ENCODE measurements around the gene SDR9C7.
"Not testable (repeated sequence)": the region's sequence is repeated elsewhere in the genome, so short reads cannot be mapped to it uniquely, and the experiment has no call there.

SDR9C7 gene

GRCh38 chr12:56908136-56908535, 26.1 kb downstream of the SDR9C7 start:
- ATAC-seq: no peak
- Mint-ChIP-seq H3K4me1 (no peaks in the 10 kb centered on the region), H3K9me3 (peaks cover 30% of the 10 kb centered on the region), H3K36me3 (peaks cover 5% of the 10 kb centered on the region), H3K4me3 (no peak overlapping the region), H3K27ac (no peak overlapping the region), H3K27me3 (peaks cover 40% of the 10 kb centered on the region)

- H3K27ac Mint-ChIP-seq: no peak overlapping the region
- H3K9me3 Mint-ChIP-seq: peaks cover 32% of the 10 kb centered on the region
- H3K27me3 Mint-ChIP-seq: peaks cover 25% of the 10 kb centered on the region
- H3K36me3 Mint-ChIP-seq: peaks cover 11% of the 10 kb centered on the region
- H3K4me3 Mint-ChIP-seq: no peak overlapping the region
- ATAC-seq: no peak
- no peaks in the 10 kb centered on the region for H3K4me1 Mint-ChIP-seq
These were observed 28.4 kb downstream of the SDR9C7 start for GRCh38 chr12:56905852-56906251.

GRCh38 chr12:56903374-56903773, 30.8 kb downstream of the SDR9C7 start:
- no peak overlapping the region for H3K4me3 Mint-ChIP-seq
- no peak for ATAC-seq
- H3K27me3 Mint-ChIP-seq: peaks cover 21% of the 10 kb centered on the region

GRCh38 chr12:56901313-56901712, 32.9 kb downstream of the SDR9C7 start:
- not testable (repeated sequence) for H3K4me3 Mint-ChIP-seq, H3K27ac Mint-ChIP-seq, H3K4me1 Mint-ChIP-seq, ATAC-seq
- peaks cover 26% of the 10 kb centered on the region for H3K27me3 Mint-ChIP-seq
- peaks cover 10% of the 10 kb centered on the region for H3K36me3 Mint-ChIP-seq
- peaks cover 25% of the 10 kb centered on the region for H3K9me3 Mint-ChIP-seq

More at GRCh38 chr12:56903374-56903773, 30.8 kb downstream of the SDR9C7 start:
- no peaks in the 10 kb centered on the region for H3K4me1 Mint-ChIP-seq
- H3K36me3 Mint-ChIP-seq: peaks cover 16% of the 10 kb centered on the region
- H3K9me3 Mint-ChIP-seq: peaks cover 26% of the 10 kb centered on the region
- no peak overlapping the region for H3K27ac Mint-ChIP-seq

GRCh38 chr12:56900583-56900982, 33.6 kb downstream of the SDR9C7 start:
- Mint-ChIP-seq H3K4me1 (no peaks in the 10 kb centered on the region), H3K27me3 (peaks cover 32% of the 10 kb centered on the region), H3K36me3 (peaks cover 10% of the 10 kb centered on the region), H3K4me3 (no peak overlapping the region), H3K9me3 (peaks cover 30% of the 10 kb centered on the region), H3K27ac (no peak overlapping the region)
- no peak for ATAC-seq

- Mint-ChIP-seq H3K9me3 (peaks cover 28% of the 10 kb centered on the region), H3K4me1 (no peaks in the 10 kb centered on the region), H3K4me3 (no peak overlapping the region), H3K36me3 (peaks cover 10% of the 10 kb centered on the region), H3K27me3 (peaks cover 19% of the 10 kb centered on the region), H3K27ac (no peak overlapping the region)
- no peak for ATAC-seq
These were observed 35.3 kb downstream of the SDR9C7 start for GRCh38 chr12:56898938-56899337.

- Mint-ChIP-seq H3K9me3 (peaks cover 25% of the 10 kb centered on the region), H3K4me3 (no peak overlapping the region), H3K27ac (no peak overlapping the region), H3K4me1 (no peaks in the 10 kb centered on the region), H3K36me3 (peaks cover 10% of the 10 kb centered on the region), H3K27me3 (peaks cover 11% of the 10 kb centered on the region)
- no peak for ATAC-seq
These were observed 36.3 kb downstream of the SDR9C7 start for GRCh38 chr12:56897844-56898361.

- Mint-ChIP-seq H3K27ac (no peak overlapping the region), H3K4me1 (no peaks in the 10 kb centered on the region), H3K4me3 (no peak overlapping the region), H3K9me3 (peaks cover 14% of the 10 kb centered on the region), H3K27me3 (peaks cover 13% of the 10 kb centered on the region), H3K36me3 (peaks cover 5% of the 10 kb centered on the region)
- no peak for ATAC-seq
These were observed 38.1 kb downstream of the SDR9C7 start for GRCh38 chr12:56896082-56896481.

- Mint-ChIP-seq H3K4me3 (no peak overlapping the region), H3K27ac (no peak overlapping the region), H3K4me1 (no peaks in the 10 kb centered on the region), H3K9me3 (peaks cover 12% of the 10 kb centered on the region), H3K36me3 (peaks cover 4% of the 10 kb centered on the region), H3K27me3 (peaks cover 24% of the 10 kb centered on the region)
- no peak for ATAC-seq
These were observed 39.4 kb downstream of the SDR9C7 start for GRCh38 chr12:56894698-56895368.

- Mint-ChIP-seq H3K27me3 (peaks cover 40% of the 10 kb centered on the region), H3K9me3 (peaks cover 14% of the 10 kb centered on the region)
- not testable (repeated sequence) for H3K27ac Mint-ChIP-seq, H3K36me3 Mint-ChIP-seq, H3K4me1 Mint-ChIP-seq, H3K4me3 Mint-ChIP-seq, ATAC-seq
These were observed 42.3 kb downstream of the SDR9C7 start for GRCh38 chr12:56891885-56892284.

GRCh38 chr12:56886319-56886718, 47.9 kb downstream of the SDR9C7 start:
- no peak overlapping the region for H3K4me3 Mint-ChIP-seq
- peaks cover 33% of the 10 kb centered on the region for H3K9me3 Mint-ChIP-seq
- peaks cover 42% of the 10 kb centered on the region for H3K27me3 Mint-ChIP-seq
- no peaks in the 10 kb centered on the region for H3K4me1 Mint-ChIP-seq
- H3K27ac Mint-ChIP-seq: no peak overlapping the region
- ATAC-seq: no peak
- H3K36me3 Mint-ChIP-seq: peaks cover 15% of the 10 kb centered on the region

- H3K27ac Mint-ChIP-seq: no peak overlapping the region
- peaks cover 15% of the 10 kb centered on the region for H3K36me3 Mint-ChIP-seq
- peaks cover 30% of the 10 kb centered on the region for H3K9me3 Mint-ChIP-seq
- H3K4me3 Mint-ChIP-seq: no peak overlapping the region
- no peak for ATAC-seq
- no peaks in the 10 kb centered on the region for H3K4me1 Mint-ChIP-seq
- peaks cover 33% of the 10 kb centered on the region for H3K27me3 Mint-ChIP-seq
These were observed 48.9 kb downstream of the SDR9C7 start for GRCh38 chr12:56885316-56885715.

- Mint-ChIP-seq H3K4me1 (no peaks in the 10 kb centered on the region), H3K4me3 (no peak overlapping the region), H3K9me3 (peaks cover 30% of the 10 kb centered on the region), H3K36me3 (peaks cover 15% of the 10 kb centered on the region), H3K27ac (no peak overlapping the region), H3K27me3 (peaks cover 27% of the 10 kb centered on the region)
- no peak for ATAC-seq
These were observed 49.8 kb downstream of the SDR9C7 start for GRCh38 chr12:56884421-56884820.

- H3K27me3 Mint-ChIP-seq: peaks cover 26% of the 10 kb centered on the region
- H3K4me3 Mint-ChIP-seq: not testable (repeated sequence)
- peaks cover 15% of the 10 kb centered on the region for H3K36me3 Mint-ChIP-seq
These were observed 51.8 kb downstream of the SDR9C7 start for GRCh38 chr12:56882407-56882806.

GRCh38 chr12:56880125-56880992, 53.8 kb downstream of the SDR9C7 start:
- H3K9me3 Mint-ChIP-seq: peaks cover 13% of the 10 kb centered on the region
- H3K27me3 Mint-ChIP-seq: peaks cover 39% of the 10 kb centered on the region
- no peak overlapping the region for H3K27ac Mint-ChIP-seq
- no peak overlapping the region for H3K4me3 Mint-ChIP-seq
- peaks cover 11% of the 10 kb centered on the region for H3K36me3 Mint-ChIP-seq
- no peak for ATAC-seq
- H3K4me1 Mint-ChIP-seq: no peaks in the 10 kb centered on the region

More at GRCh38 chr12:56882407-56882806, 51.8 kb downstream of the SDR9C7 start:
- not testable (repeated sequence) for H3K27ac Mint-ChIP-seq, H3K4me1 Mint-ChIP-seq, ATAC-seq
- H3K9me3 Mint-ChIP-seq: peaks cover 30% of the 10 kb centered on the region

All from stimulated activated memory B cell treated with anti-CD40 and anti-IgM and Interleukin-4, amounts not matched to agents 10 μg/mL and 1 μg/mL and 100 μg/mL, for 72 hours (primary cell).